Activated CD4-positive, alpha-beta T cell treated with anti-CD3 and anti-CD28 coated beads for 36 hours (primary cell): Measurements from ENCODE around the gene MAP3K15. TPM values are rescaled to one million over a fixed set of nuclear protein-coding genes. Genes with fewer than 3 reads are reported as not detected.
"Not testable (repeated sequence)": the region's sequence is repeated elsewhere in the genome, so short reads cannot be mapped to it uniquely, and the experiment has no call there.

Experiments used
- ATAC-seq: fragments of 200-7000 bp; cut with Tn5 transposase; one replicate; pipeline ENCODE4 v1.10.0; 2021; ENCODE audit warnings: mild to moderate bottlenecking, moderate library complexity
- CTCF ChIA-PET: fragments of 350-600 bp; sonication (Branson Sonifier 250); formaldehyde crosslinking; loops from one replicate; lab custom pipeline; 2021; ENCODE audit warnings: antibody characterized with exemption; lab: Charles Lee
- POLR2A ChIA-PET: fragments of 350-600 bp; sonication (Branson Sonifier 250); formaldehyde crosslinking; loops from one replicate; lab custom pipeline; 2021; ENCODE audit warnings: antibody characterized with exemption, inconsistent platforms; lab: Charles Lee
- DNase-seq: peaks from one replicate; pipeline ENCODE4 v3.0.0-alpha.2; 2020
- H3K27ac Mint-ChIP-seq: one replicate; pipeline ENCODE4 v1.8.0; 2021; ENCODE audit warnings: mixed read lengths
- H3K27me3 Mint-ChIP-seq: one replicate; pipeline ENCODE4 v1.8.0; 2021; ENCODE audit warnings: mixed read lengths
- H3K36me3 Mint-ChIP-seq: one replicate; pipeline ENCODE4 v1.8.0; 2021; ENCODE audit warnings: low read depth, mixed read lengths
- H3K4me1 Mint-ChIP-seq: one replicate; pipeline ENCODE4 v1.8.0; 2021; ENCODE audit warnings: mixed read lengths
- H3K4me3 Mint-ChIP-seq: one replicate; pipeline ENCODE4 v1.8.0; 2021; ENCODE audit warnings: mild to moderate bottlenecking, moderate library complexity, mixed read lengths
- H3K9me3 Mint-ChIP-seq: one replicate; pipeline ENCODE4 v1.8.0; 2021; ENCODE audit warnings: low read depth, mixed read lengths
- intact Hi-C, 2 experiments: fragments of 100-400 bp; cut with DNase I in 1 of 2; cut with micrococcal nuclease in 1 of 2; formaldehyde crosslinking; loops; one replicate each; pipeline versions ENCODE4 v1.14.2 to v1.15.1; 2022 to 2024; cut with DNase I, micrococcal nuclease
- total RNA-seq, 2 experiments: library from RNA; stranded (reverse); gene quantifications; one replicate each; pipeline ENCODE4 v1.2.3, GENCODE V29; 2021

The MAP3K15 gene
- total RNA-seq, 2 experiments from 2014 or later = 1.0 to 1.2 TPM

DNA sequence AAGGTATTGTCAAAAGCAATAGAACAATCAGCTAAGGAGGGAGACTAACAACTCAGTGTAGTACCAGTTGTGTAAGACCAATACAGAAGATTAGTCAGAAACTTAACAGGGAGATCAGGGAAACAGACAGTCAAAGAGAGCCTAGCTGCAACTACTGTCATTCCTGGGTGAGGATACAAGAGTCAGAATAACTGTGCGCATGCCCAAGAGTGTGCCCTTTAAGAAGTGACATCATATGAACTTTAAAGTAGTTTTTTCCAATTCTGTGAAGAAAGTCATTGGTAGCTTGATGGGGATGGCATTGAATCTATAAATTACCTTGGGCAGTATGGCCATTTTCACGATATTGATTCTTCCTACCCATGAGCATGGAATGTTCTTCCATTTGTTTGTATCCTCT lies 46.9 kb downstream of the MAP3K15 start:
- not testable (repeated sequence) for H3K27ac Mint-ChIP-seq, DNase-seq

DNA sequence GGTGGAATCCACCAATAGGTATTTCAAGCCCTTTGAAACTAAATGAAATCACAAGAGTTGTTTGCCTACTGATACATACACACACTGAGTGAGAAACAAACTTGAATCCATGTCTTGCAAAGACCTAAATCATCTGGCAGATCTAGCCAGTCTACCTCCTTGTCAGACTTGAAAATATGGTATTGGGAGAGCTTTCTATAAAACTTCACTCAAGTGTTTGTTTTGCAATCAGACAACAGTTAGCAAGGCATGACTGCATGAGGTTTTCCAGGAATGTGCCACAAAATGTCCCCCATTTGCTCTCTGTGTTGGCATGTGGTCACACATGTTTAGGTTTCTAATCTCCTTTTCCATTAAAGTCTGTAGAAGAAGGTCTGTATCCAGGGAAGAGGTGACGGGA lies 52.4 kb downstream of the MAP3K15 start:
- POLR2A ChIA-PET = no interaction called here
- Mint-ChIP-seq H3K27ac (no peak overlapping the region), H3K36me3 (no peaks in the 10 kb centered on the region), H3K9me3 (no peaks in the 10 kb centered on the region), H3K27me3 (peaks cover 5% of the 10 kb centered on the region), H3K4me3 (no peak overlapping the region), H3K4me1 (peaks cover 2% of the 10 kb centered on the region)
- intact Hi-C loops = no loop called here
- CTCF ChIA-PET = interaction anchor here (0.8 kb wide), 1 partner anchor 726 kb away, joined by 3 read pairs; no protein-coding TSS in a partner anchor
- no peak for ATAC-seq
- DNase-seq = no peak

More for the DNA sequence above, 46.9 kb downstream of the MAP3K15 start:
- H3K4me3 Mint-ChIP-seq, H3K4me1 Mint-ChIP-seq, H3K9me3 Mint-ChIP-seq, intact Hi-C loops, POLR2A ChIA-PET, ATAC-seq, H3K36me3 Mint-ChIP-seq: not testable (repeated sequence)
- H3K27me3 Mint-ChIP-seq = peaks cover 11% of the 10 kb centered on the region
- CTCF ChIA-PET = interaction anchor here (1.3 kb wide), 1 partner anchor 86 kb away, joined by 4 read pairs; no protein-coding TSS in a partner anchor

DNA sequence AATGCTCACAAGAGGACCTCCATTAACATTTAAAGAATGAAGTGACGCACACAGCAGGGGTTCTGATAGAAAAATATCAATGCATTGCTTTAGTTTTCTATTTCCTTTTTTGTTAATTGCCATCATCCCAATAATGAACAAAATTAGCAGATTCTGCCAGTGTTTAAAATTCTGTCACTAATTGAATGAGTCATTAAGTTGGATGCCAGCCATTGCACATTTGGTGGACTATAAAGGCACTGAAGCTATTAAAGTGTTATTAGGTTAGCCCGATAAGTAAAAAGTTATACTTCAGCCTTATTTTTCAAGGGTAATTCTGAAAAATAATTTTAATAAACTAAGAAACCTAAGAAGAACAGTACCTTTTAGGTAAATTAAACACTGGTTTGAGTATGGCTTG lies 53.1 kb downstream of the MAP3K15 start:
- H3K4me3 Mint-ChIP-seq = no peak overlapping the region
- DNase-seq (no peak), ATAC-seq (no peak)
- peaks cover 5% of the 10 kb centered on the region for H3K27me3 Mint-ChIP-seq
- CTCF ChIA-PET = interaction anchor here (0.7 kb wide), 1 partner anchor 69 kb away, joined by 3 read pairs; no protein-coding TSS in a partner anchor
- POLR2A ChIA-PET = no interaction called here
- no peak overlapping the region for H3K27ac Mint-ChIP-seq
- intact Hi-C loops = no loop called here
- no peaks in the 10 kb centered on the region for H3K9me3 Mint-ChIP-seq
- peaks cover 2% of the 10 kb centered on the region for H3K4me1 Mint-ChIP-seq
- no peaks in the 10 kb centered on the region for H3K36me3 Mint-ChIP-seq

DNA sequence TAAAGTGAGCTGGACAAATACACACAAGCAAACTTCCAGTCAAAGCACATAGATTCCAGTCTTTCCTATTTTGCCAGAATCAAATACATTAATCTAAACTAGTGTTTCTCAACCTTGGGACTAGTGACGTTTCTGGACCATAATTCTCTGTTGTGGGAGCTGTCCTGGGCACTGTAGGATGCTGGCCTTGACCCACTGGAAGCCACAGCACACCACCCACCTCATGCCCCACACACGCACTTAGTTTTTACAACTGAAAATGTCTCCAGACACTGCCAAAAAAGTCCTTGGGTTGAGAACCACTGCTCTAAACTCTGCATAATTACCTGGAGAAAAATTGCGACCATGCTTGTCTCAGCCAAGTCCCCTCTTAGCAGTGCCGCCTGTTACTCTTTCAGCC lies 57.6 kb downstream of the MAP3K15 start:
- intact Hi-C loops = no loop called here
- CTCF ChIA-PET = no interaction called here
- ATAC-seq (no peak), DNase-seq (no peak)
- peaks cover 6% of the 10 kb centered on the region for H3K27me3 Mint-ChIP-seq
- H3K4me1 Mint-ChIP-seq = no peaks in the 10 kb centered on the region
- H3K4me3 Mint-ChIP-seq = no peak overlapping the region
- H3K27ac Mint-ChIP-seq = no peak overlapping the region
- no peaks in the 10 kb centered on the region for H3K36me3 Mint-ChIP-seq
- POLR2A ChIA-PET = no interaction called here
- H3K9me3 Mint-ChIP-seq = no peaks in the 10 kb centered on the region

DNA sequence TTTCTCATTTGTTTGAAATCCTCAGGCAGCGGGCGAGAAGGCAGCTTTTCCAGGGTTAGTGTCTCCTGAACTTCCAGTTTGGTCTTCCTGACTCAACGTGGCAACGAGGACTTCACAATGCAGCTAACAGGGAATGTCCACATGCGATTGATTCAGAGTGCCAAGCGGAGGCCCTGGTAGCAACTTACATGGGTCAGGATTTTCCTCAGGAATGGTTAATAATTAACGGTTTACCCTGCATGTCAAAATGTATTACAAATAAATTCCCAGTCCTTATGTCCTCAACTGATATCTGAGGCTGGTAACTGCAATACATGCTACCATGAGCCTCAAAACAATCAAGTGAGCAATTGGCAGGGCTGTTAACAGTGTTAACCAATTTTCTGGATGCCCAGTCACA lies 67.2 kb downstream of the MAP3K15 start:
- Mint-ChIP-seq H3K4me3 (no peak overlapping the region), H3K27ac (no peak overlapping the region), H3K9me3 (no peaks in the 10 kb centered on the region), H3K27me3 (peaks cover 8% of the 10 kb centered on the region), H3K4me1 (no peaks in the 10 kb centered on the region), H3K36me3 (no peaks in the 10 kb centered on the region)
- DNase-seq (no peak), ATAC-seq (no peak)
- ChIA-PET CTCF (no interaction called here), POLR2A (no interaction called here)
- intact Hi-C loops = no loop called here

DNA sequence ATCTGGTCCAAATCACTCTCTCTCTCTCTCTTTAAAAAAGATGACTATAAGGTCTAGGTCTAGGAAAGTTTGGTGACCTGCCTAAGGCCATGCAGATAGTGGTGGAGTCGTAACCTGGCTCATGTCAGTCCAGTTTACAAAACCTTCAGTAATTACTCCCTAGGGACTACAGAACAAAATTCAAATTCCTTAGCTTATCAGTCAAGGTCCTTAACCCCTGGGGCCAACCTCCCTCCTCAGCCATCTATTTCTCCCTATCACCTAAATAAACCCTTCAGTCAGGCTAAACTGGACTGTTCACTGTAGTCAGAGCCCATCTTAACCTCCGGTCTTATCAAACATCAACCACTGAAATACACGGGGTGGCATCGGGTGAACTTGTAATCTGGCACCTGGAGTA lies 68.9 kb downstream of the MAP3K15 start:
- Mint-ChIP-seq H3K4me3 (no peak overlapping the region), H3K27ac (no peak overlapping the region), H3K27me3 (peaks cover 7% of the 10 kb centered on the region), H3K9me3 (no peaks in the 10 kb centered on the region), H3K4me1 (no peaks in the 10 kb centered on the region), H3K36me3 (no peaks in the 10 kb centered on the region)
- DNase-seq (no peak), ATAC-seq (no peak)
- intact Hi-C loops = no loop called here
- ChIA-PET POLR2A (no interaction called here), CTCF (interaction anchor here (0.6 kb wide), 1 partner anchor 64 kb away, joined by 3 read pairs; no protein-coding TSS in a partner anchor)

- H3K4me3 Mint-ChIP-seq, POLR2A ChIA-PET, H3K36me3 Mint-ChIP-seq, H3K4me1 Mint-ChIP-seq, intact Hi-C loops, ATAC-seq, DNase-seq, CTCF ChIA-PET, H3K27ac Mint-ChIP-seq, H3K27me3 Mint-ChIP-seq, H3K9me3 Mint-ChIP-seq: not testable (repeated sequence)
Observed at GRCh38 chrX:19445772-19446171, 69.5 kb downstream of the MAP3K15 start.

- intact Hi-C loops = no loop called here
- CTCF ChIA-PET = interaction anchor here (0.6 kb wide), 1 partner anchor 86 kb away, joined by 3 read pairs; no protein-coding TSS in a partner anchor
Observed at GRCh38 chrX:19443869-19444526, 71.3 kb downstream of the MAP3K15 start.

DNA sequence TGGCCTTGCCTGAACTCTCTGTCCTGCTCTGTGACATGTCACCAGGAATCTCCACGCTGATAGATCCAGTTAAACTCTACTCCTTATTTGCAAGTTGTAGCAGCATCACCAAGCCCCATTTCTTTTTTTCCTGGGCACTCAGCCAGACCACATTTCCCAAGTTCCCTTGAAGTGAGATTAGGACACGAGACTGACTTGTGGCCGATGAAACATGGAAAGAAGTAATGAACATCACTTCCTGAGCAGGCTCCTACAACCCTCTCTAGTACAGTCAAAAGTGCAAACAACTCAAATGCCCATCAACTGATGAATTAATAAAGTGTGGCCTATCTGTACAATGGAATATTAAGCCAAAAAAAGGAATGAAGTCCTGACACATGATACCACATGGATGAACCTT lies 74.6 kb downstream of the MAP3K15 start:
- intact Hi-C loops = no loop called here
- Mint-ChIP-seq H3K36me3 (no peaks in the 10 kb centered on the region), H3K4me1 (no peaks in the 10 kb centered on the region), H3K27me3 (peaks cover 4% of the 10 kb centered on the region), H3K4me3 (no peak overlapping the region), H3K9me3 (no peaks in the 10 kb centered on the region), H3K27ac (no peak overlapping the region)
- POLR2A ChIA-PET = no interaction called here
- DNase-seq (no peak), ATAC-seq (no peak)
- CTCF ChIA-PET = no interaction called here

More at GRCh38 chrX:19443869-19444526, 71.3 kb downstream of the MAP3K15 start:
- Mint-ChIP-seq H3K9me3 (no peaks in the 10 kb centered on the region), H3K4me3 (no peak overlapping the region), H3K27ac (no peak overlapping the region), H3K27me3 (peaks cover 2% of the 10 kb centered on the region), H3K4me1 (no peaks in the 10 kb centered on the region), H3K36me3 (no peaks in the 10 kb centered on the region)
- ATAC-seq (no peak), DNase-seq (no peak)
- POLR2A ChIA-PET = no interaction called here

DNA sequence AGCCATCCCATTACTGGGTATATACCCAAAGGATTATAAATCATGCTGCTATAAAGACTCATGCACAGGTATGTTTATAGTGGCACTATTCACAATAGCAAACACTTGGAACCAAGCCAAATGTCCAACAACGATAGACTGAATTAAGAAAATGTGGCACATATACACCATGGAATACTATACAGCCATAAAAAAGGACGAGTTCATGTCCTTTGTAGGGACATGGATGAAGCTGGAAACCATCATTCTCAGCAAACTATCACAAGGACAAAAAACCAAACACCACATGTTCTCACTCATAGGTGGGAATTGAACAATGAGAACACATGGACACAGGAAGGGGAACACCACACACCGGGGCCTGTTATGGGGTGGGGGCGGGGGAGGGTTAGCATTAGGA lies 92.6 kb downstream of the MAP3K15 start:
- H3K9me3 Mint-ChIP-seq, DNase-seq, H3K36me3 Mint-ChIP-seq, ATAC-seq, H3K4me1 Mint-ChIP-seq, H3K27me3 Mint-ChIP-seq, POLR2A ChIA-PET, intact Hi-C loops, H3K27ac Mint-ChIP-seq, H3K4me3 Mint-ChIP-seq, CTCF ChIA-PET: not testable (repeated sequence)

- no peaks in the 10 kb centered on the region for H3K36me3 Mint-ChIP-seq
- ATAC-seq (no peak), DNase-seq (no peak)
- H3K4me3 Mint-ChIP-seq = no peak overlapping the region
- H3K27me3 Mint-ChIP-seq = peaks cover 6% of the 10 kb centered on the region
- H3K4me1 Mint-ChIP-seq = no peaks in the 10 kb centered on the region
- CTCF ChIA-PET = no interaction called here
- no peak overlapping the region for H3K27ac Mint-ChIP-seq
- POLR2A ChIA-PET = no interaction called here
- no peaks in the 10 kb centered on the region for H3K9me3 Mint-ChIP-seq
- intact Hi-C loops = no loop called here
Observed at GRCh38 chrX:19410259-19410658, 105.0 kb downstream of the MAP3K15 start.

DNA sequence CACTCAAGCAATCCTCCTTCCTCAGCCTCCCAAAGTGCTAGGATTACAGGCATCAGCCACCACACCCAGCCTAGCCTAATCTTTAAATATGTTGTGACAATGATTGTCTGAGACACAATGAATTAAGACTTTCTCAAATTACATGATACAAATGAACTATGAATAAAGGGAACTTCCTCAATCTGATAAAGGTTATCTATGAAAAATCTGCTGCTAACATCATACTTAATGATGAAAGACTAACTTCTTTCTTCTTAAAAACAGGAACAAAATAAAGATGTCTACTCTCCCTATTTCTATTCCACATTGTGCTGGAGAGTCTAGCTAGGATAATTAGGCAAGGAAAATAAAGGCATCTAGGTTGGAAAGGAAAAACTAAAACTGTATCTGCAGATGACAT lies 111.6 kb downstream of the MAP3K15 start:
- intact Hi-C loops = no loop called here
- ChIA-PET POLR2A (no interaction called here), CTCF (interaction anchor here (1.5 kb wide), 1 partner anchor 128 kb away, joined by 3 read pairs; no protein-coding TSS in a partner anchor)
- no peak overlapping the region for H3K4me3 Mint-ChIP-seq
- H3K36me3 Mint-ChIP-seq = no peaks in the 10 kb centered on the region
- no peak for ATAC-seq
- H3K9me3 Mint-ChIP-seq = no peaks in the 10 kb centered on the region
- H3K4me1 Mint-ChIP-seq = no peaks in the 10 kb centered on the region
- peaks cover 4% of the 10 kb centered on the region for H3K27me3 Mint-ChIP-seq
- DNase-seq = no peak
- no peak overlapping the region for H3K27ac Mint-ChIP-seq
